GM18951 (cell line): Measurements from ENCODE around the gene PGBD4.

Experiments
- POLR2A ChIP-seq: IDR thresholded peaks from 4 replicates; pipeline ENCODE4 v1.6.1; 2011; ENCODE audit warnings: mild to moderate bottlenecking; ENCODE audit not compliant: insufficient read length, insufficient read depth; ENCODE audit errors: extremely low read depth
- in situ Hi-C: fragments of 300-500 bp; cut with MboI; formaldehyde crosslinking; loops from one replicate; pipeline ENCODE4 v1.12.0; 2022; ENCODE audit warnings: low sequenced_read_pairs, mixed read lengths, inconsistent platforms; ENCODE audit not compliant: unreplicated experiment

Gene PGBD4

GRCh38 chr15:34101366-34102174, at the start of gene PGBD4, which contains the start of gene EMC7:
PGBD4 (plus strand) TSS chr15:34102083; CDS start chr15:34102532, 449 bp downstream.
EMC7 (minus strand) TSS chr15:34101862; CDS start chr15:34101839, 23 bp downstream.
- in situ Hi-C loops, result loop anchor here (10.0 to 25.0 kb wide), 2 partner anchors 113 to 261 kb away; partner anchors contain the start of genes KATNBL1 and LPCAT4
- TF ChIP-seq POLR2A, result peak; percentile 98

- in situ Hi-C loops, result no loop called here
- TF ChIP-seq POLR2A, result no peak
Observed at GRCh38 chr15:34054081-34054707, 47.7 kb upstream of the PGBD4 start.

- in situ Hi-C loops, result no loop called here
Observed at GRCh38 chr15:34055868-34056595, 45.9 kb upstream of the PGBD4 start.

GRCh38 chr15:34056911-34057310, 45.0 kb upstream of the PGBD4 start:
- in situ Hi-C loops, result no loop called here

More at GRCh38 chr15:34055868-34056595, 45.9 kb upstream of the PGBD4 start:
- TF ChIP-seq POLR2A, result no peak

GRCh38 chr15:34059476-34059875, 42.4 kb upstream of the PGBD4 start:
- no peak for TF ChIP-seq POLR2A
- in situ Hi-C loops, result no loop called here

More at GRCh38 chr15:34056911-34057310, 45.0 kb upstream of the PGBD4 start:
- no peak for TF ChIP-seq POLR2A

GRCh38 chr15:34059946-34060345, 41.9 kb upstream of the PGBD4 start:
- in situ Hi-C loops, result no loop called here
- no peak for TF ChIP-seq POLR2A

- in situ Hi-C loops, result no loop called here
- TF ChIP-seq POLR2A, result no peak
Observed at GRCh38 chr15:34064438-34064837, 37.4 kb upstream of the PGBD4 start.

GRCh38 chr15:34065261-34065660, 36.6 kb upstream of the PGBD4 start:
- in situ Hi-C loops, result no loop called here
- TF ChIP-seq POLR2A, result no peak

GRCh38 chr15:34065941-34066340, 35.9 kb upstream of the PGBD4 start:
- in situ Hi-C loops, result no loop called here
- no peak for TF ChIP-seq POLR2A

GRCh38 chr15:34070003-34070402, 31.9 kb upstream of the PGBD4 start:
- in situ Hi-C loops, result no loop called here
- no peak for TF ChIP-seq POLR2A

GRCh38 chr15:34076785-34077184, 25.1 kb upstream of the PGBD4 start:
- in situ Hi-C loops, result no loop called here

GRCh38 chr15:34078900-34079299, 23.0 kb upstream of the PGBD4 start:
- no peak for TF ChIP-seq POLR2A
- in situ Hi-C loops, result no loop called here

More at GRCh38 chr15:34076785-34077184, 25.1 kb upstream of the PGBD4 start:
- no peak for TF ChIP-seq POLR2A

GRCh38 chr15:34079904-34080303, 22.0 kb upstream of the PGBD4 start:
- in situ Hi-C loops, result no loop called here

GRCh38 chr15:34084086-34084485, 17.8 kb upstream of the PGBD4 start:
- in situ Hi-C loops, result no loop called here
- TF ChIP-seq POLR2A, result no peak

More at GRCh38 chr15:34079904-34080303, 22.0 kb upstream of the PGBD4 start:
- TF ChIP-seq POLR2A, result no peak
